HG03442 (cell line): ENCODE data around the gene KLHL29.

Experiments used
- ATAC-seq: cut with Tn5 transposase; IDR thresholded peaks from one replicate; pipeline ENCODE4 v1.9.1; 2021; ENCODE audit warnings: mild to moderate bottlenecking, moderate library complexity; ENCODE audit not compliant: unreplicated experiment

KLHL29 gene

DNA sequence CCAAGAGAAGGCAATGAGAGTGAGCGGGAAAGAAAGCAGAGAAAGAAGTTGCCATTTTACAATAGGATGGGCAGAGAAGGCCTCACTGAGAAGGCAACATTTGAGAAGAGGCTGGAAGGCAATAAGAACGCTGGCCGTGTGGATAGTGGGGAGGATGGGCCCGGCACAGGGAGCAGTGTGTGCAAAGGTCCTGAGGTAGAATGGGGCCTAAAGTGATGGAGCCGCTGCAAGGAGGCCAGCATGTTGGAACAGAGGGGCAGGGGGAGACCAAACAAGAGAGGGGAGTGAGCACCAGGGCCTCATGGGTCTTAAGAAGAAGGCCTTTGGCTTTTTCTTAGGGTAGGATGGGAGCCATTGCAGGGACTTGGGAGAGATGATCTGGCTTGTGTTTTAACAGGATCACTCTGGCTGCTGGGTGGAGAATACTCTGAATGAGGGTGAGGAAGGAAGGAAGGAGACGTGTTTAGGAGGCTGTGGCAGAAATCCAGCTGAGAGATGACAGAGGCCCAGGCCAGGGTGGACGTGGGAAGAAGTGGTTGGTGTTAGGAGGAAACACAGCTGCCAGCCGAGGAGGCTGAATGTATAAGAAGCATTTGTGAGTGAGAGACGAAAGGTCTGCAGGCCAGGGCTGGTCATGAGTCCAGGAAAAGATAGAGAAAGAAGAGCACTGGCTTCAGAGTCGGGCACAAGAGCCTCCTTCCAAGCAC, 159.8 kb downstream of the KLHL29 start:
- ATAC-seq: no peak

GRCh38 chr2:23545396-23545795, 160.4 kb downstream of the KLHL29 start:
- ATAC-seq: no peak

- ATAC-seq: no peak
Measured at GRCh38 chr2:23545811-23546210, 160.8 kb downstream of the KLHL29 start.

DNA sequence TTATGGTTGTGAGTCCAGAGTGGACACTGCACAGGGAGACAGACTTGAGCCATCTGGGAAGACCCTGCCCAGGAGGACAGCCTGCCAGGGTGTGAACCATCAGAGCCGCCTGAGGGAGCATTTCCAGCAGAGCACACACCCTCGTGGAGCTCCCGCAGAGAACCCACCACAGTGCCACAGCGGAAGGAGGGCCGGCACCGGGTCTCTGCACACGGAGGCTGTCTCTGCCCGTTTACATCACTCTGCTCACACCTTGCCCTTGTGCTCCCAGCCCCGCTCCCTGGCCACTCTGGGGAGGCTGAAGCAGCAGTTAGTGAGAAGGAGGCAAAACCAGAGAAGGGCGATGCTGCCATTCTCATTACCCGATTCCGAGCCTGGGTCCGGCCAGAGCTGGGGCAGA, 161.9 kb downstream of the KLHL29 start:
- ATAC-seq: no peak

DNA sequence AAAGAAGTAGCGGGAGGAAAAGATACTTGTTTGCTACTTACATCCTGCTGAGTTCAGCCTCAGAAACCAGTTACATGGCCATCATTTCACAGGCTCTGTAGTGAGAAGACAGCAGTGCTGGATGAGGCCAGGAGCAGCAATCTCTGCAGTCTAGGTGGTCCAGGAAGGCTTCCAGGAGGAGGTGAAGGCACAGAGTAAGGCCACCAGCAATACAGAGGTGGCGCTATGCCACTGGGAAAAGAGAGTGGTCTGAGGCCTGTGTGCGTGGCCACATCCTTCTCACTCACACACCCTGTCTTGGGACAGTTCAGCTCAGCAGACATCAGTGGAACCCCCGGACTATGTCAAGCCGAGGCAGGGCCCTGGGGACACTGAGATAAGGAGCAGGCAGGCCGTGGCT, 162.7 kb downstream of the KLHL29 start:
- no peak for ATAC-seq

GRCh38 chr2:23548143-23548769, 163.3 kb downstream of the KLHL29 start:
- ATAC-seq: no peak

GRCh38 chr2:23549051-23549450, 164.1 kb downstream of the KLHL29 start:
- no peak for ATAC-seq

DNA sequence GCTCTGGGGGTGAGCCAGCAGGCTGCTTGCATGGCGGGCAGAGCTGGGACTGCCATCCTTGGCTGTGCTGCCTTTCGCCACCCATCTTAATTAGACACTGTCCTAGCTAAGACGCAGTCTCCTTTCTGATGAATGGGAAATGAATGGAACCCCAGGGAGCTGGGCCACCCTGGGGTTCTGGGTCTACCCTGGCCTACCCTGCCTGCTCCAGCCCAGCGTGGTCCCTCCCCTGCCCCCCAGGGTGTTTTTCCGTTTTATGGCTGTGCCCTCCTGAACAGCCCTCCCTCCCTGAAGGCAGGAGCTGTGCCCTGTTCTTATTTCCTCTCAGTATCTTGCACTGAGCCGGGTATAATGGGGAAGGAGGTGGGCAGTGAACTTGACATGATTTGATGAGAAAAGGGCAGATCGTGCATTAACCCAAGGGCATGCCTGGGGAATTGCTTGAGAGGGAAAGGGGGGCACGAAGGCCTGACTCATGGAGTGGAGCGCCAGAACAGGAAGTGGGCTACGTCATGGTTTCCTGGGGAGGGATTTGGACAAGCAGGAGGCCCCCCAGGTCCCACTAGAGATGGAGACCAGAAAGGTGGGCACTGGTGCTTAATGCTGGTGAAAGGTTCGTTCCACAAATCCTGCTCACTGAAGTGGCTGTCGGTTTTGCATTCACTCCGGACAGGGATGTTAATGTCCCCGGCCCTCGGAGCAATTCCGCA, 165.0 kb downstream of the KLHL29 start:
- ATAC-seq: no peak

- no peak for ATAC-seq
Measured at GRCh38 chr2:23550553-23550952, 165.6 kb downstream of the KLHL29 start.

GRCh38 chr2:23551875-23552274, 166.9 kb downstream of the KLHL29 start:
- no peak for ATAC-seq

- no peak for ATAC-seq
Measured at GRCh38 chr2:23553561-23553960, 168.6 kb downstream of the KLHL29 start.

GRCh38 chr2:23554054-23554697, 169.2 kb downstream of the KLHL29 start:
- ATAC-seq: no peak

- no peak for ATAC-seq
Measured at GRCh38 chr2:23555944-23556343, 171.0 kb downstream of the KLHL29 start.

- no peak for ATAC-seq
Measured at GRCh38 chr2:23556929-23557328, 171.9 kb downstream of the KLHL29 start.

- no peak for ATAC-seq
Measured at GRCh38 chr2:23557455-23557854, 172.5 kb downstream of the KLHL29 start.

GRCh38 chr2:23559561-23560239, 174.7 kb downstream of the KLHL29 start:
- ATAC-seq: no peak

GRCh38 chr2:23561088-23561487, 176.1 kb downstream of the KLHL29 start:
- ATAC-seq: no peak

DNA sequence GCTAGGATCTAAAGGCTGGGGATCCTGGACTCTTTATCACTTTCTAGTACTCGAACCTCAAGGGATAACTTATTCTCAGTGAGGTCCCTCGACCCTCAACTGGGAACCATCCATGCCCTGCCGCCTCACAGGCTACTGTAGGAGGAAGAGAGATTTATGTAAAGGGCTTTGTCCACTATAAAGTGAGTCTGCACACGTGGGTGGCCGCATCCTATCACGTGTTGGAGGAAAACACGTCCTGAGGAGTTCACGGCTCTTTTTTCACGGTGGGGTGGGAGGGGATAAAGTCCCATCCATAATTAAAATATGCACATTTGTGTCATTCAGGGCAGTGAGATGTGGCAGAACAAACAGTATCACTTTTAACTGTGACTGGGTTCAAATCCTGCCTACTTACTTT, 176.6 kb downstream of the KLHL29 start:
- no peak for ATAC-seq

GRCh38 chr2:23562143-23562542, 177.2 kb downstream of the KLHL29 start:
- ATAC-seq: no peak

DNA sequence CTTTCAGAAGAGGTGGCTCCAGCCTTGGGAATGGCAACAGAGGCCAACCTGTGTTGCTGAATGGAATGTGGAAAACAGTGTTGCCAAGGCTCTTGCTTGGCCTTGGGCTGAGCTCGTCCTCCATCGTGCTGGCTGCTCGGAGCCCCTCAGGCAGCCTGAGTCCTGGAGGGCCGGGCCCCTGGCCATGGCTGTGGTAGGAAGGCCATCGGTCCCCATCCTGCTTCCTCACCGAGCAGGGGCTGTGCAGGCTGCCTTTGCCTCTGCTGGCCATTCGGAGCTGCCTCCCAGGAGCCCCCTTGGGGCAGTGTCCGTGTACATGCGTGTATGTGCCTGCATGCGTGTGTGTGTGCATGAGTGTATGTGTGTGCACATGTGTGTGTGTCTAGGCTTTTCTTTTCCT, 178.2 kb downstream of the KLHL29 start:
- no peak for ATAC-seq
